ENCODE results near the gene FAM117A. TPM values are rescaled to one million over a fixed set of nuclear protein-coding genes. Genes with fewer than 3 reads are reported as not detected.
"Not testable (repeated sequence)": the region's sequence is repeated elsewhere in the genome, so short reads cannot be mapped to it uniquely, and the experiment has no call there.

Gene FAM117A
- polyA plus RNA-seq, 4 donors, result 18.0 to 21.8 (median 20.2) TPM

DNA sequence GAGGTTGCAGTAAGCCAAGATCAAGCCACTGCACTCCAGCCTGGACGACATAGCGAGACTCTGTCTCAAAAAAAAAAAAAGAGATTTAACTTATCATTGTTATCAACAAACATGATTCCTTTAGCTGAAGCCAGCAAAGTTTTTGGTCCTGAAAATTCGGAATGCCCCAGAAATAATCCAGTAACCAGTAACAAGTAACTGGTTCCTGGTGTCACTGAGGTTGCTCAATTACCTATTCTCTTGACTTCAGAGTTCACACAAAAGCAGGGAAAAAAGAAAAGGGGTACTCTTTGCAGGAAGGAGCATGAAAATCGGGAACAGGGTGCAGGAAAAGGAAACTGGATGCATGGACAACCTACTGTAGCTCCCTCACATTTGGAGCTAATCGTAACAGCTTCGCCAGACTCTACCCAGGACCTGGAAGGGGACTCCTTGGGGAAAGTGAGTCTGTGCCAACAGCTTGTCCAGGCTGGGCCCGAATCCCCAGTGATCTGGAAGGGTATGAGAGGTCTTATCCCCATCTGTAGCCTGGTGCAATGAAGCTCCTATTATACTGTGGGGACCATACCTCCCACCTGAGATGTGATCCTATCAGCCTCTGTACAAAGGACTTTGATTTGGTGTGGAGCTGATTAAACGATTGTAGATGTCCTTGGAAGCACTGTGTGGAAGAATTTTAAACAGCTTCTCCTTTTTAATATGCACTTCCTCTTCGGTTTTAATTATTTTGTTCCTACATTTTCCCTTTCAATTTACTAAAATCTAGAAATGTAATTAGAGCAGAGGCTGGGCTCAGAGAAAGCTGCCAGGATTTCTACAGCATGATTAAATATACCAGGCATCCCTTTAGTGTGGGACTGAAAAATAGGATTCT, 82.6 kb downstream of the FAM117A start:
- no peak for DNase-seq (ENCODE audit: low read depth in 4 of 4, low spot score in 3 of 4)

DNA sequence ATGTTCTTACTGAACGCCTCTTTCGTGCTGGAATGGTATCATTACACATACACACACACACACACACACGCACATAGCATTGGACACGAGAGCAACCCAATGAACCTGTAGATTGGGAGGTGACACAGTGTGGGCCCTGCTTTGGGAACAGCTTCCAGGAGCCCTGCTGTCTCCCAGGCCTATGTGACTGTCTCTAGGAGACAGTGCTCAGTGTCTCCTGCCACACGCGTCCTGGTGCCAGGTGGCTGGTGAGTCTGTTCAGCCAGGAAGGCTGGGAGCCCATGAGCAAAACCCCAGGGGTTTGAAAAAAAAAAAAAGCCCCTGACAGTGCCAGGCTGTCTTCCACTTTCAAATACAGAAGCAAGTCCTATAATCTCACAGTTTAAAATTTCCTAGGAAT, 83.6 kb downstream of the FAM117A start:
- DNase-seq (ENCODE audit: low read depth in 4 of 4, low spot score in 3 of 4), result no peak

DNA sequence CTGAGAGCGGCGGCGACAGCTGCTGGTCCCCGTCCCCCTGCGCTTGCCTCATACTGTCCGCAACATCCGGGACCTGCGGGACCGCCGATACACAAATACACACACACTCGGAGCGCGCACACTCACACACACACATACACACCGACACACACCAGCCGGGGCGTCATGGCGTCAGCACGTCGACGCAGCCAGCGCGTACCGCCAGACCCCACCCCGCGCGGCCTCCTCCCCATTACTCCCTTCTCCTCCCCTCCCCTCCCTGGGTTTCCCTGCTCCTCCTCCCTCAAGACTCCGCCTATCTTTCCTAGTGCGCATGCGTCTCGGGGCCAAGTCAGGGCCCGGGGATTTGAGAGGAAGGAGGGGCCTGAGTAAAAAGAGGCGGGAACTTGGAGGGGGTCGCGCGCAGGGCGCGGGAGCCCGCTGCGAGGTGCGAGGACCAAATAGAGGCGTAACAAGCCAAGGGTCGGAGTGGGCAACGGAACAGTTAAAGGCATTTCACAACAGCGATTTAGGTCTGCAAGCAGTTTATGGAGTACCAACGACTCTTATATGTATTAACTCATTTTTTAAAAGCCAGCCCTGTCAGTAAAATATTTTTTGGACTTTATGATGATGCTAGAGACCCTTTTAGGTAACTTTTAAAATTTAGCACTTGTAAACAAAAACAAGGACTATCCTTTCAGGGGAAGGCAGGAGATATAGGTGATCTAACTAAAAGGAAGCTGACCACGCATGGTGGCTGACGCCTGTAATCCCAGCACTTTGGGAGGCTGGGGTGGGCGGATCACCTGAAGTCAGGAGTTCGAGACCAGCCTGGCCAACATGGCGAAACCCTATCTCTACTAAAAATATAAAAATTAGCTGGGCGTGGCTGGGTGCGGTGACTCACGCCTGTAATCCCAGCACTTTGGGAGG, 85.7 kb downstream of the FAM117A start, which contains the start of gene SPOP:
Gene SPOP, minus strand, starts transcription at position 165 of the 915 bp plus-strand sequence. CDS start 55,287 bp downstream, outside the sequence.
- peak; percentile 96 to 99 (median 99) for DNase-seq (ENCODE audit: low read depth in 4 of 4, low spot score in 3 of 4)

- peak; percentile 92 to 97 (median 92) for DNase-seq (ENCODE audit: low read depth in 4 of 4, low spot score in 3 of 4)
These were observed 86.6 kb downstream of the FAM117A start for GRCh38 chr17:49677134-49677932.

GRCh38 chr17:49676276-49676868, 87.6 kb downstream of the FAM117A start:
- no peak for DNase-seq (ENCODE audit: low read depth in 4 of 4, low spot score in 3 of 4)

- DNase-seq (ENCODE audit: low read depth in 4 of 4, low spot score in 3 of 4), result no peak
These were observed 89.4 kb downstream of the FAM117A start for GRCh38 chr17:49674507-49674906.

- DNase-seq (ENCODE audit: low read depth in 4 of 4, low spot score in 3 of 4), result not testable (repeated sequence)
These were observed 90.3 kb downstream of the FAM117A start for GRCh38 chr17:49673679-49674078.

GRCh38 chr17:49670641-49671040, 93.3 kb downstream of the FAM117A start:
- no peak for DNase-seq (ENCODE audit: low read depth in 4 of 4, low spot score in 3 of 4)

DNA sequence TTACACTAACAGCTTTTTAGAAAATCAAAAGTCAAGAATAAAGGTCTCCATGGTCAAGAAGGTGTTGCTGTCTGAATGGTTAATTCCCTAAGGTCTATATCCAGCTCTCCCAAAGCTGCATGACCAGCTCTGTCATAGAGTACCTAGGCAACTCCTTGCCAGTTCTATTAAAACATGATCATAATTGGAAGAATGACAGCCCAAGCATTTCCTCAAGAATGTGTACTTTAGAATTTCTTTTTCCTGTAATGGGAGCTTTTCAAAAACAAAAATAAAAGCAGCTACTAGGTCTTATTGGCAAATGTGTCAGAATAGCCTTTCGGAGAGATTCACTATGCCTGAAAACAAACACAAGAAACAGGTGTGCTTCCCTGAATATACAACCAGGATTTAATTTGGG, 93.9 kb downstream of the FAM117A start:
- DNase-seq (ENCODE audit: low read depth in 4 of 4, low spot score in 3 of 4), result no peak

DNA sequence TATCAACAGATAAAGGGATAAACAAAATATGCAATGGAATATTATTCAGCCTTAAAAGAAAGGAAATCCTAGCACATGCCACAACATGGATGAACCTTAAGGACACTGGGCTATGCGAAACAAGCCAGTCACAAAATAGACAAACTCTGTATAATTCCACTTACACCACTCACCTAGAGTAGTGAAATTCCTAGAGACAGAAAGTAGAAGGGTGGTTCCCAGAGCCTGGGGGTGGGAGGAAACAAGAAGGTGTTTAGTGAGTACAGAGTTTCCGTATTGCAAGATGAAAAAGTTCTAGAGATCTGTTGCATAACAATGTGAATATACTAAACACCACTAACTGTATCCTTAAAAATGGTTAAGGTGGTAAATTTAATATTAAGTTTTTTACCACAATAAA, 96.1 kb downstream of the FAM117A start:
- no peak for DNase-seq (ENCODE audit: low read depth in 4 of 4, low spot score in 3 of 4)

DNA sequence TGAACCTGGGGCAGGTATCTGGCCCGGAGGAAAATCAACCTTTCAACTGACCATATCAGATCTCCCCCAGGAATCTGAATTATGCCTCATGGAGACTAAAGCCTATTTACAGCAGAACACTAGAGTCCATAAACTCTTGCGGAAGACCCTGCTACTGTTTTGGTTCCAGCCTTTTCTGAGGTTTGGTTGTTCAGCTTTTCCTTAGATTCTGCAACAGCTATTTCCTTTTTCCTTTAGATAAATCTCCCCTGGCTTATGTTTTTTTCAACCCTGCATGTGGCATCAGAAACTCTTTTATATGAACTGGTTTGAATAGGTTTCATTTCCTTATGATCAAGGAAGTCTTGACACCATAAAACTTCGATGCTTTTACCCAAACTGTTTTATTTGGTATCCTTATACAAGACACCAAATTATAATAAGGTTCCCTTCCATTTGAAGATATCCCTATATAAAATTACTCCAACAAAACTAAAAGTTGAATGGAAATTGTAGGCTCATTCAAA, 99.2 kb downstream of the FAM117A start:
- DNase-seq (ENCODE audit: low read depth in 4 of 4, low spot score in 3 of 4), result no peak

Other genes with a start within 250 kb of the FAM117A start
- gene NXPH3, start 188.3 kb downstream of the FAM117A start, polyA plus RNA-seq (ENCODE audit: insufficient read length in 4 of 4), result 1 to 10 TPM; 1.1 to 1.5 (median 1.3) TPM
- 10 to 100 TPM; 61.0 to 70.6 (median 64.2) TPM for gene SPOP, start 86.0 kb downstream of the FAM117A start, polyA plus RNA-seq (ENCODE audit: insufficient read length in 4 of 4)
- gene SLC35B1, start 56.2 kb downstream of the FAM117A start, polyA plus RNA-seq (ENCODE audit: insufficient read length in 4 of 4), result 10 to 100 TPM; 79.3 to 86.4 (median 83.1) TPM
- 10 to 100 TPM; 48.0 to 58.2 (median 52.1) TPM for gene KAT7, start 24.6 kb upstream of the FAM117A start, polyA plus RNA-seq (ENCODE audit: insufficient read length in 4 of 4)
- gene TAC4, start 83.9 kb upstream of the FAM117A start, polyA plus RNA-seq (ENCODE audit: insufficient read length in 4 of 4), result under 1 TPM in 1 of 4 donors, not detected in 3; 0.17 TPM
- under 1 TPM; 0.52 to 0.78 (median 0.62) TPM for gene DLX4, start 205.1 kb upstream of the FAM117A start, polyA plus RNA-seq (ENCODE audit: insufficient read length in 4 of 4)
- gene DLX3, start 231.1 kb upstream of the FAM117A start, polyA plus RNA-seq (ENCODE audit: insufficient read length in 4 of 4), result 1 to 10 TPM in 3 of 4 donors, under 1 TPM in 1; 0.90 to 1.6 (median 1.2) TPM